CD1c-positive myeloid dendritic cell (primary cell): Measurements from ENCODE around the gene NUTM2E.
"Not testable (repeated sequence)": the region's sequence is repeated elsewhere in the genome, so short reads cannot be mapped to it uniquely, and the experiment has no call there.

ENCODE experiments used
- DNase-seq: peaks from one replicate; pipeline ENCODE4 v3.0.0-alpha.2; 2016; ENCODE audit errors: extremely low spot score

NUTM2E gene

GRCh38 chr10:79826496-79827215 lies at the start of gene NUTM2E:
Gene NUTM2E, plus strand, starts transcription at chr10:79826739. Its CDS starts 15,002 bp downstream, at chr10:79841741.
- peak; percentile 72 for DNase-seq

- not testable (repeated sequence) for DNase-seq
Observed at GRCh38 chr10:79777997-79778396, 48.5 kb upstream of the NUTM2E start.

- DNase-seq: peak; percentile 71
Observed at GRCh38 chr10:79779310-79779938, 47.1 kb upstream of the NUTM2E start.

- not testable (repeated sequence) for DNase-seq
Observed at GRCh38 chr10:79779992-79780391, 46.5 kb upstream of the NUTM2E start.

GRCh38 chr10:79781584-79781983 lies 45.0 kb upstream of the NUTM2E start:
- not testable (repeated sequence) for DNase-seq

GRCh38 chr10:79787455-79787952 lies 39.0 kb upstream of the NUTM2E start:
- DNase-seq: not testable (repeated sequence)

- not testable (repeated sequence) for DNase-seq
Observed at GRCh38 chr10:79789351-79789750, 37.2 kb upstream of the NUTM2E start.

- DNase-seq: not testable (repeated sequence)
Observed at GRCh38 chr10:79791906-79792517, 34.5 kb upstream of the NUTM2E start.

GRCh38 chr10:79799337-79799736 lies 27.2 kb upstream of the NUTM2E start:
- DNase-seq: not testable (repeated sequence)

- not testable (repeated sequence) for DNase-seq
Observed at GRCh38 chr10:79805857-79806256, 20.7 kb upstream of the NUTM2E start.

- DNase-seq: not testable (repeated sequence)
Observed at GRCh38 chr10:79811895-79812294, 14.6 kb upstream of the NUTM2E start.

GRCh38 chr10:79816290-79816689 lies 10.2 kb upstream of the NUTM2E start:
- not testable (repeated sequence) for DNase-seq

- DNase-seq: not testable (repeated sequence)
Observed at GRCh38 chr10:79823387-79823786, 3.2 kb upstream of the NUTM2E start.

- not testable (repeated sequence) for DNase-seq
Observed at GRCh38 chr10:79825587-79826011, 940 bp upstream of the NUTM2E start.

GRCh38 chr10:79826131-79826495 lies 426 bp upstream of the NUTM2E start:
- peak; percentile 39 for DNase-seq

- not testable (repeated sequence) for DNase-seq
Observed at GRCh38 chr10:79833833-79834232, 7.3 kb downstream of the NUTM2E start.

- not testable (repeated sequence) for DNase-seq
Observed at GRCh38 chr10:79835891-79836290, 9.4 kb downstream of the NUTM2E start.

GRCh38 chr10:79836891-79837290 lies 10.4 kb downstream of the NUTM2E start:
- DNase-seq: not testable (repeated sequence)

GRCh38 chr10:79838441-79838840 lies 11.9 kb downstream of the NUTM2E start:
- not testable (repeated sequence) for DNase-seq

GRCh38 chr10:79853191-79853854 lies 26.8 kb downstream of the NUTM2E start:
- DNase-seq: not testable (repeated sequence)

GRCh38 chr10:79862269-79862668 lies 35.7 kb downstream of the NUTM2E start:
- not testable (repeated sequence) for DNase-seq

- DNase-seq: not testable (repeated sequence)
Observed at GRCh38 chr10:79862803-79863202, 36.3 kb downstream of the NUTM2E start.
